Right kidney (tissue), 1 donor: Measurements from ENCODE around the gene RAC2.
"Not testable (repeated sequence)": the region's sequence is repeated elsewhere in the genome, so short reads cannot be mapped to it uniquely, and the experiment has no call there.

Source experiments
- DNase-seq: peaks from one replicate; pipeline ENCODE4 v3.0.0-alpha.2; 2016

The RAC2 gene

GRCh38 chr22:37234736-37235711 lies 9.0 kb downstream of the RAC2 start:
- no peak for DNase-seq

GRCh38 chr22:37233751-37234631 lies 10.1 kb downstream of the RAC2 start:
- DNase-seq, result no peak

GRCh38 chr22:37233371-37233750 lies 10.7 kb downstream of the RAC2 start:
- DNase-seq, result not testable (repeated sequence)

- no peak for DNase-seq
Observed at GRCh38 chr22:37232140-37232998, 11.7 kb downstream of the RAC2 start.

- no peak for DNase-seq
Observed at GRCh38 chr22:37231406-37232139, 12.5 kb downstream of the RAC2 start.

GRCh38 chr22:37230673-37231405 lies 13.2 kb downstream of the RAC2 start:
- no peak for DNase-seq

- DNase-seq, result no peak
Observed at GRCh38 chr22:37229805-37230672, 14.0 kb downstream of the RAC2 start.

- no peak for DNase-seq
Observed at GRCh38 chr22:37229012-37229804, 14.9 kb downstream of the RAC2 start.

GRCh38 chr22:37228106-37229011 lies 15.7 kb downstream of the RAC2 start:
- no peak for DNase-seq

GRCh38 chr22:37226514-37226913 lies 17.6 kb downstream of the RAC2 start:
- DNase-seq, result no peak

GRCh38 chr22:37226087-37226486 lies 18.0 kb downstream of the RAC2 start:
- DNase-seq, result no peak

- no peak for DNase-seq
Observed at GRCh38 chr22:37225481-37225880, 18.6 kb downstream of the RAC2 start.

- no peak for DNase-seq
Observed at GRCh38 chr22:37224757-37225420, 19.2 kb downstream of the RAC2 start.

- DNase-seq, result no peak
Observed at GRCh38 chr22:37223965-37224551, 20.0 kb downstream of the RAC2 start.

- no peak for DNase-seq
Observed at GRCh38 chr22:37222440-37222971, 21.6 kb downstream of the RAC2 start.
